Esophagus muscularis mucosa (tissue), 4 donors: Measurements from ENCODE around the gene DHX34. TPM values are rescaled to one million over a fixed set of nuclear protein-coding genes. Genes with fewer than 3 reads are reported as not detected.

ENCODE experiments used
- DNase-seq: peaks from one replicate; pipeline ENCODE4 v3.0.0-alpha.2; 2017; ENCODE audit errors: extremely low spot score
- H3K27ac ChIP-seq, 4 donors: fragments of 200-600 bp; sonication (generic); replicated peaks in 1 of 4; 1 replicate in 3 of 4; 2 replicates in 1 of 4; pipeline ENCODE4 v1.5.1; 2016 to 2019; ENCODE audit warnings: mild to moderate bottlenecking in 1 of 4
- H3K27me3 ChIP-seq, 4 donors: fragments of 200-600 bp; sonication (generic); one replicate each; pipeline versions ENCODE4 v1.5.1 to v1.6.0; 2016 to 2019
- H3K36me3 ChIP-seq, 4 donors: fragments of 200-600 bp; sonication (generic); one replicate each; pipeline ENCODE4 v1.5.1; 2016 to 2019
- H3K4me1 ChIP-seq, 4 donors: fragments of 200-600 bp; sonication (generic); one replicate each; pipeline ENCODE4 v1.5.1; 2016 to 2019
- H3K4me3 ChIP-seq, 4 donors: fragments of 200-600 bp; sonication (generic); 1 replicate in 2 of 4; 2 replicates in 2 of 4; pipeline ENCODE4 v1.5.1; 2016 to 2019; ENCODE audit warnings: mild to moderate bottlenecking in 4 of 4, moderate library complexity in 1 of 4
- H3K9me3 ChIP-seq, 4 donors: fragments of 200-600 bp; sonication (generic); 1 replicate in 3 of 4; 2 replicates in 1 of 4; pipeline ENCODE4 v1.5.1; 2016 to 2019
- CTCF ChIP-seq, 3 experiments: fragments of 200-600 bp in 2 of 3; fragments of 450-650 bp in 1 of 3; sonication (generic) in 2 of 3; IDR thresholded peaks; one replicate each; pipeline ENCODE4 v1.5.1; 2017 to 2019; ENCODE audit warnings: antibody characterized with exemption in 3 of 3, mild to moderate bottlenecking in 2 of 3, moderate library complexity in 1 of 3
- EP300 ChIP-seq: sonication (generic); formaldehyde crosslinking; IDR thresholded peaks from one replicate; pipeline ENCODE4 v1.6.1; 2017; ENCODE audit warnings: antibody characterized with exemption
- POLR2A ChIP-seq: fragments of 450-650 bp; IDR thresholded peaks from one replicate; pipeline ENCODE4 v1.6.1; 2017; ENCODE audit warnings: antibody characterized with exemption, moderate library complexity, mild to moderate bottlenecking, low read depth
- POLR2AphosphoS5 ChIP-seq, 2 donors: sonication (generic); formaldehyde crosslinking; IDR thresholded peaks; one replicate each; pipeline ENCODE4 v1.6.1; 2017; ENCODE audit warnings: antibody characterized with exemption in 2 of 2
- WGBS: methylation state at CpG from one replicate; pipeline ENCODE4 v1.1.5; 2018; 5-methylcytosine and 5-hydroxymethylcytosine counted together
- intact Hi-C: fragments of 100-400 bp; cut with DNase I; formaldehyde crosslinking; loops from one replicate; pipeline ENCODE4 v1.15.1; 2023
- total RNA-seq, 4 donors: library from RNA; depleted of rRNA; stranded (reverse); fragments of >200 nt; gene quantifications; one replicate each; pipeline versions ENCODE4 v1.1.0 to v1.2.1, GENCODE V29; 2016

DHX34 gene
- total RNA-seq, 4 donors from 2014 or later = 9.1 to 15.6 (median 12.2) TPM

GRCh38 chr19:47376589-47377144 lies 27.6 kb downstream of the DHX34 start:
- Histone ChIP-seq H3K4me3 (no peak overlapping the region), H3K4me1 (no peaks in the 10 kb centered on the region), H3K9me3 (no peaks in the 10 kb centered on the region), H3K36me3 (peaks cover 78 to 100% (median 97%) of the 10 kb centered on the region in 4 donors), H3K27ac (no peak overlapping the region), H3K27me3 (no peaks in the 10 kb centered on the region)
- intact Hi-C loops = no loop called here
- no peak for TF ChIP-seq EP300
- no peak for TF ChIP-seq POLR2A
- 84% methylated on average over 6 of the region's 16 CpGs for WGBS
- DNase-seq = no peak

- H3K27ac ChIP-seq = no peak overlapping the region
- no peaks in the 10 kb centered on the region for H3K4me1 ChIP-seq
- intact Hi-C loops = no loop called here
- no peak for DNase-seq
- H3K4me3 ChIP-seq = no peak overlapping the region
- peaks cover 84 to 100% (median 97%) of the 10 kb centered on the region in 4 donors for H3K36me3 ChIP-seq
- H3K27me3 ChIP-seq = no peaks in the 10 kb centered on the region
- WGBS = 74% methylated on average over 14 of the region's 16 CpGs
- no peaks in the 10 kb centered on the region for H3K9me3 ChIP-seq
- TF ChIP-seq EP300 = no peak
- no peak for TF ChIP-seq POLR2AphosphoS5 (IDR thresholded peaks at IDR 0.05)
- no peak for TF ChIP-seq POLR2A
- no peak for TF ChIP-seq CTCF (IDR thresholded peaks at IDR 0.05)
Observed at GRCh38 chr19:47377208-47377701, 28.1 kb downstream of the DHX34 start.

- no peak for TF ChIP-seq POLR2AphosphoS5 (IDR thresholded peaks at IDR 0.05)
- TF ChIP-seq CTCF (IDR thresholded peaks at IDR 0.05) = no peak
- TF ChIP-seq EP300 = no peak
- no peak for TF ChIP-seq POLR2A
- intact Hi-C loops = no loop called here
- no peaks in the 10 kb centered on the region for H3K27me3 ChIP-seq
- H3K27ac ChIP-seq = no peak overlapping the region
- H3K4me3 ChIP-seq = no peak overlapping the region
- no peaks in the 10 kb centered on the region for H3K9me3 ChIP-seq
- no peaks in the 10 kb centered on the region for H3K4me1 ChIP-seq
- peaks cover 82 to 98% (median 94%) of the 10 kb centered on the region in 4 donors for H3K36me3 ChIP-seq
- no peak for DNase-seq
- WGBS = 75% methylated on average over 5 of the region's 12 CpGs
Observed at GRCh38 chr19:47377801-47378200, 28.7 kb downstream of the DHX34 start.

GRCh38 chr19:47378246-47378645 lies 29.1 kb downstream of the DHX34 start:
- Histone ChIP-seq H3K9me3 (no peaks in the 10 kb centered on the region), H3K4me1 (no peaks in the 10 kb centered on the region), H3K27ac (no peak overlapping the region), H3K4me3 (no peak overlapping the region), H3K36me3 (peaks cover 78 to 93% (median 90%) of the 10 kb centered on the region in 4 donors), H3K27me3 (no peaks in the 10 kb centered on the region)
- DNase-seq = no peak
- intact Hi-C loops = no loop called here
- 97% methylated on average over 11 of the region's 11 CpGs for WGBS
- no peak for TF ChIP-seq CTCF (IDR thresholded peaks at IDR 0.05)
- no peak for TF ChIP-seq EP300
- no peak for TF ChIP-seq POLR2AphosphoS5 (IDR thresholded peaks at IDR 0.05)
- TF ChIP-seq POLR2A = no peak

- Histone ChIP-seq H3K4me3 (no peak overlapping the region), H3K27me3 (no peaks in the 10 kb centered on the region), H3K27ac (no peak overlapping the region), H3K4me1 (no peaks in the 10 kb centered on the region), H3K36me3 (peaks cover 66 to 81% (median 78%) of the 10 kb centered on the region in 4 donors), H3K9me3 (no peaks in the 10 kb centered on the region)
- TF ChIP-seq POLR2A = no peak
- no peak for TF ChIP-seq EP300
- TF ChIP-seq CTCF (IDR thresholded peaks at IDR 0.05) = no peak
- TF ChIP-seq POLR2AphosphoS5 (IDR thresholded peaks at IDR 0.05) = no peak
- 93% methylated on average over 20 of the region's 23 CpGs for WGBS
- no peak for DNase-seq
- intact Hi-C loops = no loop called here
Observed at GRCh38 chr19:47379381-47379938, 30.3 kb downstream of the DHX34 start.
